Stimulated activated CD4-positive, alpha-beta T cell treated with anti-CD3 and anti-CD28 coated beads, Interleukin-1b, Interleukin-23, amount 100 ng/mL, for 1 hour (primary cell): ENCODE measurements around the gene NCOA3.
"Not testable (repeated sequence)": the region's sequence is repeated elsewhere in the genome, so short reads cannot be mapped to it uniquely, and the experiment has no call there.

Source experiments
- DNase-seq, 2 donors: peaks; one replicate each; pipeline ENCODE4 v3.0.0-alpha.2; 2020; ENCODE audit warnings: low read depth in 2 of 2

NCOA3 gene

GRCh38 chr20:47500554-47500953 lies 1.1 kb upstream of the NCOA3 start:
- no peak for DNase-seq

- no peak for DNase-seq
Observed at GRCh38 chr20:47501116-47501481, 588 bp upstream of the NCOA3 start.

DNA sequence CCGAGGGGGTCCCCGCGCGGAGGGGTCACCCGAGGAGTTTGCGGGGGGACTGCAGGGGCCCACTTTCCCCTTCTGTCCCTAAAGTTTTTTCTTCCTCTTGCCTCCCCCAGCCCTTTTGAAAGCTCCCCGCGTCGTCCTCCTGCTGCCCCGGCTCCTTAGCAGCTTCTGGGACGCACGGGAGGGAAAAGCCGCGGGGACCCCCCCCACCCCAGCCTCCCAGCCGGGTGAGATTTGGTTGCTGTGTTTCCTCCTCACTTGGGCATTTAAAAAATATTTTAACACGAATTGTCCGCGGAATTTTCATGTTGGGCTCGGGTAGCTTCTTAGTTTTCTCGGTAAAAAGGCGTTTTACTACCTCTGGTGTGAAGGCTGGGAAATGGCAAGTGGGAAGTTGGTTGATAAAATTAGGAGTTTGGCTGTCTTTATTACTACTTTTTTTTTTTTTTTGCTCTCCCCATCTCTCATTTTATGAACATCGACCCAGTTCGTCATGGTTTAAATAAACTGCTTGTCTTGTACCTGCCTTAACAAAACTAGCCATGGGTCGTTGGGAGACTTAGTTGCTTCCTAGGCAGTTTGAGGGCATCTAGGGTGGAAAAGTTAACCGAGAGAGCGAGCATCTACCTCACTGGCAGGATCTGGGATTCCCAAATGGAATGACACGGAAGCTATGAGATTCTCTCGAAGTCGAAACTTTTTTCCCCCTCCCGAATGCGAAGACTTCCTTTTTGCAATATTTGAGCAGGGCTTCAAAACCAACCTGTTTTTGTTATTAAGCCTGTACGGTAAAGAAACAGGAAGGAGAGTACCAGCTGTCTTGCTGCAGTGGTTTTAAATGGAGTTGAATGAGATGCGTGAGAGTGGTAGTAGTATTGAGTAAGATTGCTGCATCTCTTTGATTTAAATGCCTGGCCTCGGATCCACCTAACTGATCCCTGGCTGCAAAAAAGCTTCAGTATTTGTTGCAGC lies 868 bp downstream of the NCOA3 start:
- no peak for DNase-seq

GRCh38 chr20:47503685-47504084 lies 2.0 kb downstream of the NCOA3 start:
- no peak for DNase-seq

GRCh38 chr20:47506335-47506734 lies 4.6 kb downstream of the NCOA3 start:
- no peak for DNase-seq

GRCh38 chr20:47506850-47507249 lies 5.2 kb downstream of the NCOA3 start:
- no peak for DNase-seq

GRCh38 chr20:47507275-47507981 lies 5.7 kb downstream of the NCOA3 start:
- DNase-seq: not testable (repeated sequence)

DNA sequence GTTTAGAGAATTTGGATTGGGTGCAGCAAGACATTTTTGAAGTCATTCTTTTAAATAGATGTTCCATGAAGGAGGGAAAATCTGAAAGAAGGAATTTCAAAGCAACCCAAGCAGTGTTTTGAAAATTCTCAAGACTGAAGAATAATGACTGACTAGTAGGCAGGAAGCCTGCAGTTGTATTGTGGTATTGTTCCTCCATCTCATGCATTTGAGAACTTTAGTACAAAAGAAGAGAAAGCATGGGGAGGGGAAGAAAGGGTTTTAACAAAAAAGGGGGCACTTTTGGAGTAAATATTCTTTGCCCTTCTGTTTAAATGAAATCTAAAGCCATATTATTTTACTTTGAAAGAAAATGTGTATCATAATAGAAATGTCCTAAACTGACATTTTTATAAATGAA lies 6.6 kb downstream of the NCOA3 start:
- DNase-seq: no peak

DNA sequence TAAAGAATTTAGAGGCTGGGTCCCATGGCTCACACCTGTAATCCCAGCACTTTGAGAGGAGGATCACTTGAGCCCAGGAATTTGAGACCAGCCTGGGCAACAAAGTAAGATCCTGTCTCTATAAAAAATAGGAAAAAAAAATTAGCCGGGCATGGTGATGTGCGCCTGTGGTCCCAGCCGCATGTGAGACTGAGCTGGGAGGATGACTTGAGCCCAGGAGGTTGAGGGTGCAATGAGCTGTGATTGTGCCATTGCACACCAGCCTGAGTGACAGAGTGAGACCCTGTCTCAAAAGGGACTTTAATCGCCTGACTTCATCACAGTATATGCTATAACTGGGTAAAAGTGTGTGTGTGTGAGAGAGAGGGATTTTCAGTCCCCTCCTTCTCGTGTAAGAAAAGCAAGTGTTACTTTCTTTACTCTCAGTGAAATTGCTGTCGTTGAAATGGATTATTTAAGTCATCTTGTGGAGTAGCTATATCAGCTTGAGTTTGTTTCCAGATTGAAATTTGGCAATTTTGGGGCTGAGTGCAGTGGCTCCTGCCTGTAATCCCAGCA lies 7.5 kb downstream of the NCOA3 start:
- no peak for DNase-seq

GRCh38 chr20:47509685-47510084 lies 8.0 kb downstream of the NCOA3 start:
- no peak for DNase-seq

- no peak for DNase-seq
Observed at GRCh38 chr20:47515843-47516242, 14.2 kb downstream of the NCOA3 start.

GRCh38 chr20:47521059-47521808 lies 19.5 kb downstream of the NCOA3 start:
- no peak for DNase-seq

GRCh38 chr20:47524015-47524784 lies 22.5 kb downstream of the NCOA3 start:
- no peak for DNase-seq

- no peak for DNase-seq
Observed at GRCh38 chr20:47527004-47527800, 25.5 kb downstream of the NCOA3 start.

- no peak for DNase-seq
Observed at GRCh38 chr20:47529840-47530239, 28.2 kb downstream of the NCOA3 start.

GRCh38 chr20:47531458-47531857 lies 29.8 kb downstream of the NCOA3 start:
- no peak for DNase-seq

DNA sequence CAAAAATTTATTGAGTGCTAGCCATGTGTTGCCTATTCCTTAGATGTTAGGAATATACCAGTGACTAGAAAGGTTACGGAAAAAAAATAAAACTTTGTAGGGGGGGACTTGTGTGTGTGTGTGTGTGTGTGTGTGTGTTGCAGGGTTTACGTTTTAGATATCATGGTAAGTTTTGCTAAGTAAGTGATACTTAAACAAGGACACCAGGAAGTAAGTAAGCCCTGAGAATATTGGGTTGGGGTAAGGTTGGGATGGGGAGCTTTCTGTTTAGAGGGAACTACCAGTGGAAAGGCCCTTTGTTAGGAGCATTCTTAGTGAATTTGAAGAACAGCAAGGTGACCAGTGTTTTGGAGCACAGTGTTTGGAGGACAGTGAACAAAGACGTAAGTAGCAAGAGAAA lies 30.3 kb downstream of the NCOA3 start:
- DNase-seq: no peak

DNA sequence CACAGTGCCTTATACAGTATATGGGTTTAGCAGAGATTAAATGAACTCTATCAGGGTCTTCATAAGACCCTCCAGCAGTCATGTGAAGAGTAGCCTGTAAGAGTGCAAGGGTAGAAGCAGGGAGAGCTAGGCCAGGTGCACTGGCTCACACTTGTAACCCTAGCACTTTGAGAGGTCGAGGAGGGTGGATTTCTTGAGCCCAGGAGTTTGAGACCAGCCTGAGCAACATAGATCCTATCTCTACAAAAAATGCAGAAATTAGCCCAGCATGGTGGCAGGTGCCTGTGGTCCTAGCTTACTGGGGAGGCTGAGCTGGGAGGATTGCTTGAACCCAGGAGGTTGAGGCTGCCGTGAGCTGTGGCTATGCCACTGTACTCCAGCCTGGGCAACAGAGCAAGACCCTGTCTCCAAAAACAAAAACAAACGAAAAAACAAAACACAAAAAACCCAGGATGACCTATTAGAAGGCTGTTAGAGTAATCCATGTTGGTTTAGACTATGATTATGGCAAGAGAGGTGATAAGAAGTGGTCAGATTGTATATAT lies 31.9 kb downstream of the NCOA3 start:
- no peak for DNase-seq

GRCh38 chr20:47534405-47534804 lies 32.7 kb downstream of the NCOA3 start:
- no peak for DNase-seq

DNA sequence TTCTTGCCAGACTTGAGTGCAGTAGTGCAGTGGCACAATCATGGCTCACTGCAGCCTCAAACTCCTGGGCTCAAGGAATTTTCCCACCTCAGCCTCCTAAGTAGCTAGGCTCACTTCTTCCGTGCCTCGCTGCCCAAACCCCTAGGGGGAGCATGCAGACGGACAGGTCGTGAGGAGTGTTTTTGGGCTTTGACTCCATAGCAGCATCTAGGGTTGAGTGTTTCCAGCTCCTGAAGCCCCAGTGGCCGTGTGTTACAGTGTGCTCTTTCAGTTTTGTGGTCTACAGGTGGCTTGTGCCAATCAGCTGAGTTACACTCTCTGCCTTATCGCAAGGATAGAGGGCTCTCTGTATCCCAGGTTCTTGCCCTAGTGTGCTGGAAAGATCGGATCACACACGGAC lies 33.4 kb downstream of the NCOA3 start:
- no peak for DNase-seq
